ENCODE data around the gene XPC. TPM values are rescaled to one million over a fixed set of nuclear protein-coding genes. Genes with fewer than 3 reads are reported as not detected.

Gene XPC
- total RNA-seq, 6 experiments from 2014 or later, result 14.4 to 23.1 (median 20.0) TPM

DNA sequence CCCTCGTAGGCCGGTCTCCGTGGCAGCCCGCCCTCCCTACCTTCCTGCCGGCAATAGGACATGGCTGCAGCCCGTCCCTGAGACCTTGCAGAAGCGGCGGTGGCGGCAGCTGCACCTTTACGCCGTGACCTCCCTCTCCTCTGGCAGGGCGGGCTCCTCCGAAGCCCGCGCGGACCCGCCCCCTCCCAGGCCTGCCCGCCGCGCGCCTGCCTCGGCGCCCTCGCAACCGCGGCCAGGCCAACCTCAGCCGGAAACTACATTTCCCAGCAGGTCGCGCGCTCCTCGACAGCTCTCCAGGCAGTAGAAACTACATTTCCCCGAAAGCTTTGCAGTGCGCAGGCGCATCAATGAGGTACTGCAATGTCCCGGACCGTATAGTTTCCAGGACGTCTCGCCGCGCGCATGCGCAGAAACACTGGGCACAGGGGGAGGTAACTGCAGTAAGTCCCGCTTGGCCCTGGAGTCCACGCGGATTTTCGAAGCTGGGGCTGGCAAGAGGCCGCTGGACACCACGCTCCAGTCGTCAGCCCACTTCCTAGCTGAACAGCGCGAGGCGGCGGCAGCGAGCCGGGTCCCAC is 53.7 kb downstream of the XPC start, which contains the start of the genes CHCHD4 and TMEM43:
CHCHD4 (minus strand) TSS at position 256 of the 578 bp plus-strand sequence; CDS start at position 62, 194 bp downstream.
TMEM43 (plus strand) TSS at position 438 of the 578 bp plus-strand sequence. CDS start 142 bp downstream, outside the sequence.
- intact Hi-C loops (cut with DNase I), result no loop called here
- WGBS (ENCODE audit: insufficient coverage, low coverage, low lambda C conversion rate, missing lambda C conversion rate), result 0% methylated on average over 12 of the region's 55 CpGs
- Histone ChIP-seq H3K36me3 (peaks cover 0 to 5% (median 0%) of the 10 kb centered on the region in 4 donors), H3K27me3 (no peaks in the 10 kb centered on the region), H3K9me3 (no peaks in the 10 kb centered on the region), H3K4me3 (peak within 1 kb of the TSS; percentile 90 to 95 (median 92)), H3K27ac (peak within 1 kb of the TSS; percentile 84 to 89 (median 86)), H3K4me1 (peaks cover 0 to 31% (median 13%) of the 10 kb centered on the region in 4 donors)
- TF ChIP-seq POLR2A (IDR thresholded peaks at IDR 0.05), result peak; percentile 73
- TF ChIP-seq, protein P1, sequence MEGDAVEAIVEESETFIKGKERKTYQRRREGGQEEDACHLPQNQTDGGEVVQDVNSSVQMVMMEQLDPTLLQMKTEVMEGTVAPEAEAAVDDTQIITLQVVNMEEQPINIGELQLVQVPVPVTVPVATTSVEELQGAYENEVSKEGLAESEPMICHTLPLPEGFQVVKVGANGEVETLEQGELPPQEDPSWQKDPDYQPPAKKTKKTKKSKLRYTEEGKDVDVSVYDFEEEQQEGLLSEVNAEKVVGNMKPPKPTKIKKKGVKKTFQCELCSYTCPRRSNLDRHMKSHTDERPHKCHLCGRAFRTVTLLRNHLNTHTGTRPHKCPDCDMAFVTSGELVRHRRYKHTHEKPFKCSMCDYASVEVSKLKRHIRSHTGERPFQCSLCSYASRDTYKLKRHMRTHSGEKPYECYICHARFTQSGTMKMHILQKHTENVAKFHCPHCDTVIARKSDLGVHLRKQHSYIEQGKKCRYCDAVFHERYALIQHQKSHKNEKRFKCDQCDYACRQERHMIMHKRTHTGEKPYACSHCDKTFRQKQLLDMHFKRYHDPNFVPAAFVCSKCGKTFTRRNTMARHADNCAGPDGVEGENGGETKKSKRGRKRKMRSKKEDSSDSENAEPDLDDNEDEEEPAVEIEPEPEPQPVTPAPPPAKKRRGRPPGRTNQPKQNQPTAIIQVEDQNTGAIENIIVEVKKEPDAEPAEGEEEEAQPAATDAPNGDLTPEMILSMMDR (IDR thresholded peaks at IDR 0.05), result no peak
- ATAC-seq (peak; percentile 88 to 92 (median 90)), DNase-seq (peak; percentile 100)

DNA sequence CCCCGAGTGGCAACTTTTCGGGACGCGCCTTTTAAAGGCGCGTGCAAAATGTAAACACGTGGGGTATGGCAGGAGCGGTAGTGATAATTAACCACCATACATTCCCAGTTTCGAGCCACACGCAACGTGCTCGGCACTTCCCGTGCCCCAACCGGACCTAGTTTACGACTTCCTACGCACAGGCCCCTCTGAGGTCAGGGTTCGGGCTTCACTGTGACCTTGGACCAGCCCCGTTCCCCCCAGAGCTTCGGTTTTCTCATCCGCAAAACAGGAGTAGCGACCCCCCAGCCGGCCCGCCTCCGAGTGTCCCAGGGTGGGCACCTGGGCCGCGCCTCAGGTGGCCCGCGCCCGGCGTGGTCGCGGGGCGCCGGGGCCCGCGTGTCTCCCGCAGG is 54.2 kb downstream of the XPC start:
- H3K4me3 ChIP-seq, result peak overlapping the region; percentile 90 to 95 (median 92)
- WGBS (ENCODE audit: insufficient coverage, low coverage, low lambda C conversion rate, missing lambda C conversion rate), result 3% methylated on average over 6 of the region's 37 CpGs
- H3K27me3 ChIP-seq, result no peaks in the 10 kb centered on the region
- peak; percentile 75 to 81 (median 78) for DNase-seq
- TF ChIP-seq POLR2A (IDR thresholded peaks at IDR 0.05), result no peak
- TF ChIP-seq, protein P1 (IDR thresholded peaks at IDR 0.05), result no peak
- H3K36me3 ChIP-seq, result no peaks in the 10 kb centered on the region
- intact Hi-C loops (cut with DNase I), result no loop called here
- H3K9me3 ChIP-seq, result no peaks in the 10 kb centered on the region
- H3K4me1 ChIP-seq, result peaks cover 0 to 36% (median 15%) of the 10 kb centered on the region in 4 donors
- peak overlapping the region; percentile 84 to 89 (median 86) for H3K27ac ChIP-seq
- ATAC-seq, result peak; percentile 35 to 69 (median 59)

DNA sequence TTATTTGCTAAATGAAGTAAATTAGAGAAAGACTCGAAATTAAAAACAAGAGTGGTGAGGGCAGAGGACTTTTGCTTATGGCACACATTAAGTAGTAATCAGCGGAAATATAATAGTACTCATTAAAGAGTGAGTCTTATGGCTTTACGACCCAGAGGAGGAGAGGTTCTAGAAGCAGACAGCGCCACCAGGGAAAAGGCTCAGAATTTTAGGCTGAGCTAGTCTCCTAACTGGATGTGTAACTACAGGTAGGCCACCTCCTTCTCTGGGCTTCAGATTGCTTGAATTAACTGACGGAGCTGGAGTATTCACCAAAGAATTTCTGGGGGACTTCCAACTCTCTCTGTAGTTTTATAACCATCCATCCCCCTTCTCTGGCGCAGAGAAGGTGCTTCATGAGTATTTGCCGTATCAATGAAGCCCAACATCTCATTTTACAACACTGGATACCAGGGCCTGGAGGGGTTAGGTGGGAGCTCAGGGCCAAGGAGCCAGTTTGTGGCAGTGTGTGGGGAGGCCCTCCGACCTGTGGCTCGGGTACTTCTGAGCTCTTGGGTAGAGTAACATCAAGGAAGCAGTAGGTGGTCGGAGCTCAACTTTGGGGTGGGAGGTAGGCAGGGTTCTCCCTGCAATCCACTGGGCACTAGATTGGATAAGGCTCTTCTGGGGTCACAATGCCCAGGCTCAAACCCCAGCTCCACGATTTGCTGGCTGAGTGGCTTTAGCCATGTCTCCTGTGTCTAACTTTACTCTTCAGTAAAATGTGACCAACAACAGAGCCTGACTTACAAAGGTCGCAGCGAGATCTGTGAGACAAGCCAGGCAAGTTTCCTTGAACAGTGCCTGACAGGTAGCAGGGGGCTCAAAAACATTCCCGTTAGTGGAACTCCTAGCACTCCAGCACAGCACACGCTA is 54.8 kb downstream of the XPC start:
- peak in 1 of 3 donors; percentile 37 for DNase-seq

DNA sequence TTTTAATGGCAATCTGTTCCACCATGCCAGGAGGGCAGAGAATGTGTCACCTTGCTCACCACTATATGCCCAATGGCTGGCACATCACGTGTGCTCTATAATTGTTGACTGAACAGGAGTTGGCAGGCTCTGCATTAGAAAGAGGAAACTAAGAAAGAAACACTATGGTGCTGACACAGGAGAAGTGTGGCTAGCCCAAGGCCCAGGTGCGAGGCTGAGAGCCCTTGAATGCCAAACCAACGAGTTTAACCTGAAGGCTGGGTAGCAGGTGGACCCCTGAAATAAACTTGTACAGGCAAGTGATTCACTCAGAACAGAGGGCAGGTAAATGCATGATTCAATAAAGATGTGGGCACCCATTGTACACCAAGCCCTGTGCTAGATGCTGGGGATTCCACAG is 56.1 kb downstream of the XPC start:
- Histone ChIP-seq H3K27ac (no peak overlapping the region), H3K4me3 (no peak overlapping the region), H3K36me3 (no peaks in the 10 kb centered on the region), H3K9me3 (no peaks in the 10 kb centered on the region), H3K4me1 (peaks cover 0 to 52% (median 24%) of the 10 kb centered on the region in 4 donors), H3K27me3 (no peaks in the 10 kb centered on the region)
- intact Hi-C loops (cut with DNase I), result no loop called here
- 87% methylated on average over 3 of the region's 3 CpGs for WGBS (ENCODE audit: insufficient coverage, low coverage, low lambda C conversion rate, missing lambda C conversion rate)
- ATAC-seq, result no peak
- peak in 1 of 3 donors; percentile 23 for DNase-seq
- TF ChIP-seq POLR2A (IDR thresholded peaks at IDR 0.05), result no peak
- TF ChIP-seq, protein P1 (IDR thresholded peaks at IDR 0.05), result no peak

More for the DNA sequence above, 54.8 kb downstream of the XPC start:
- Histone ChIP-seq H3K9me3 (no peaks in the 10 kb centered on the region), H3K27me3 (no peaks in the 10 kb centered on the region), H3K4me3 (peak overlapping the region; percentile 90 to 95 (median 92)), H3K27ac (peak overlapping the region; percentile 84 to 89 (median 86)), H3K36me3 (no peaks in the 10 kb centered on the region), H3K4me1 (peaks cover 0 to 41% (median 18%) of the 10 kb centered on the region in 4 donors)
- WGBS (ENCODE audit: insufficient coverage, low coverage, low lambda C conversion rate, missing lambda C conversion rate), result 65% methylated on average over 8 of the region's 15 CpGs
- no peak for ATAC-seq
- intact Hi-C loops (cut with DNase I), result no loop called here
- no peak for TF ChIP-seq POLR2A (IDR thresholded peaks at IDR 0.05)
- TF ChIP-seq, protein P1 (IDR thresholded peaks at IDR 0.05), result no peak

Data from right lobe of liver (tissue), 6 donors.